MM.1S (cell line): ENCODE results near the gene CACHD1.

Source experiments
- DNase-seq: peaks from one replicate; pipeline ENCODE4 v3.0.0-alpha.2; 2015
- H2AFZ ChIP-seq: fragments of 300-600 bp; sonication (generic); 2 replicates; pipeline ENCODE4 v1.6.0; 2016; ENCODE audit warnings: antibody characterized with exemption, low read length
- H3F3A ChIP-seq: fragments of 300-600 bp; sonication (generic); 2 replicates; pipeline ENCODE4 v1.6.1; 2016; ENCODE audit warnings: mild to moderate bottlenecking, antibody characterized with exemption, low read length, moderate library complexity, mixed read lengths; ENCODE audit not compliant: insufficient read depth
- H3K27ac ChIP-seq: fragments of 300-600 bp; sonication (generic); 2 replicates; pipeline ENCODE4 v1.5.1; 2016; ENCODE audit warnings: mild to moderate bottlenecking, low read length
- H3K27me3 ChIP-seq: fragments of 300-600 bp; sonication (generic); replicated peaks from 2 replicates; pipeline ENCODE4 v1.6.0; 2016; ENCODE audit warnings: low read length; ENCODE audit not compliant: insufficient read depth
- H3K36me3 ChIP-seq: fragments of 300-600 bp; sonication (generic); replicated peaks from 2 replicates; pipeline ENCODE4 v1.6.1; 2016; ENCODE audit warnings: mild to moderate bottlenecking, low read length, mixed read lengths; ENCODE audit not compliant: insufficient read depth
- H3K4me1 ChIP-seq: fragments of 300-600 bp; sonication (generic); 2 replicates; pipeline ENCODE4 v1.6.1; 2016; ENCODE audit warnings: low read length, mixed read lengths
- H3K4me2 ChIP-seq: fragments of 300-600 bp; sonication (generic); 2 replicates; pipeline ENCODE4 v1.6.0; 2016; ENCODE audit warnings: low read depth, low read length
- H3K4me3 ChIP-seq: fragments of 300-600 bp; sonication (generic); 2 replicates; pipeline ENCODE4 v1.5.1; 2016; ENCODE audit warnings: low read length, mixed read lengths
- H3K79me2 ChIP-seq: fragments of 300-600 bp; sonication (generic); 2 replicates; pipeline ENCODE4 v1.6.1; 2016; ENCODE audit warnings: mixed run types, low read length, mixed read lengths
- H3K9ac ChIP-seq: fragments of 300-600 bp; sonication (generic); 2 replicates; pipeline ENCODE4 v1.6.1; 2016; ENCODE audit warnings: low read length, mixed read lengths
- H3K9me2 ChIP-seq: fragments of 300-600 bp; sonication (generic); replicated peaks from 2 replicates; pipeline ENCODE4 v1.6.1; 2016; ENCODE audit warnings: mild to moderate bottlenecking, low read length, mixed read lengths; ENCODE audit not compliant: insufficient read depth
- H3K9me3 ChIP-seq: fragments of 300-600 bp; sonication (generic); replicated peaks from 2 replicates; pipeline ENCODE4 v1.6.1; 2016; ENCODE audit warnings: mild to moderate bottlenecking, low read length, mixed read lengths; ENCODE audit not compliant: insufficient read depth
- H4K20me1 ChIP-seq: fragments of 300-600 bp; sonication (generic); 2 replicates; pipeline ENCODE4 v1.6.1; 2016; ENCODE audit warnings: mild to moderate bottlenecking, low read length, moderate library complexity, mixed read lengths; ENCODE audit not compliant: insufficient read depth
- EZH2 ChIP-seq: fragments of 300-600 bp; sonication (generic); optimal IDR thresholded peaks from 2 replicates; pipeline ENCODE3; 2017; ENCODE audit warnings: low read depth, mild to moderate bottlenecking, antibody characterized with exemption, low read length, mixed read lengths
- EZH2phosphoT487 ChIP-seq: fragments of 300-600 bp; sonication (generic); IDR thresholded peaks from 2 replicates; pipeline ENCODE4 v1.6.1; 2018; ENCODE audit warnings: antibody characterized with exemption, low read length
- TF ChIP-seq, protein P1 (sequence below): fragments of 300-600 bp; sonication (generic); IDR thresholded peaks from 2 replicates; pipeline ENCODE4 v1.5.1; 2016; ENCODE audit warnings: antibody characterized with exemption, low read length, mixed read lengths

CACHD1 gene

DNA sequence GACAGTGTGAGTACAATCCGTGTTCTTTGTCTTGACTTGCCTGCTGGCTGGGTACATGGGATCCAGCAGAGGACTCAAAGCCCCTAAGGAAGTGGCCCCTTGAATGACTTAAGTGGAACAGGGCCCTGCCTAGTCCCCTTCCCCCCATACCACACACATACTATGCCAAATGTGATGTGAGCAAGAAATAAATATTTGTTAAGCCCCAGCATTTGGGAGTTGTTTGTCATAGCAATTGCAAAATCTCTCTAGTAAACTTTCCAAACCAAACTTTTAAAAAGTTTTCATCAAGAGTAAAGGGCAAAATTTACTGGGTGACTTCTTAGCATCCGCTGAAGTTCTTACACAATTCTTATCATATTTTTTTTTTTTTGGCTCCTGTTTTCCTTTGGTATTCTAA, 32.5 kb upstream of the CACHD1 start:
- Histone ChIP-seq H4K20me1 (no peaks in the 10 kb centered on the region), H3K4me3 (no peak overlapping the region), H3K27me3 (no peaks in the 10 kb centered on the region), H3K27ac (no peak overlapping the region), H3K36me3 (no peaks in the 10 kb centered on the region), H3F3A (no peaks in the 10 kb centered on the region), H3K79me2 (no peaks in the 10 kb centered on the region), H2AFZ (no peak overlapping the region), H3K9ac (no peak overlapping the region), H3K9me2 (no peaks in the 10 kb centered on the region), H3K4me1 (no peaks in the 10 kb centered on the region), H3K9me3 (no peaks in the 10 kb centered on the region), H3K4me2 (no peak overlapping the region)
- DNase-seq, result no peak
- TF ChIP-seq, protein P1, sequence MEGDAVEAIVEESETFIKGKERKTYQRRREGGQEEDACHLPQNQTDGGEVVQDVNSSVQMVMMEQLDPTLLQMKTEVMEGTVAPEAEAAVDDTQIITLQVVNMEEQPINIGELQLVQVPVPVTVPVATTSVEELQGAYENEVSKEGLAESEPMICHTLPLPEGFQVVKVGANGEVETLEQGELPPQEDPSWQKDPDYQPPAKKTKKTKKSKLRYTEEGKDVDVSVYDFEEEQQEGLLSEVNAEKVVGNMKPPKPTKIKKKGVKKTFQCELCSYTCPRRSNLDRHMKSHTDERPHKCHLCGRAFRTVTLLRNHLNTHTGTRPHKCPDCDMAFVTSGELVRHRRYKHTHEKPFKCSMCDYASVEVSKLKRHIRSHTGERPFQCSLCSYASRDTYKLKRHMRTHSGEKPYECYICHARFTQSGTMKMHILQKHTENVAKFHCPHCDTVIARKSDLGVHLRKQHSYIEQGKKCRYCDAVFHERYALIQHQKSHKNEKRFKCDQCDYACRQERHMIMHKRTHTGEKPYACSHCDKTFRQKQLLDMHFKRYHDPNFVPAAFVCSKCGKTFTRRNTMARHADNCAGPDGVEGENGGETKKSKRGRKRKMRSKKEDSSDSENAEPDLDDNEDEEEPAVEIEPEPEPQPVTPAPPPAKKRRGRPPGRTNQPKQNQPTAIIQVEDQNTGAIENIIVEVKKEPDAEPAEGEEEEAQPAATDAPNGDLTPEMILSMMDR, result no peak
- TF ChIP-seq EZH2phosphoT487 (no peak), EZH2 (no peak)

DNA sequence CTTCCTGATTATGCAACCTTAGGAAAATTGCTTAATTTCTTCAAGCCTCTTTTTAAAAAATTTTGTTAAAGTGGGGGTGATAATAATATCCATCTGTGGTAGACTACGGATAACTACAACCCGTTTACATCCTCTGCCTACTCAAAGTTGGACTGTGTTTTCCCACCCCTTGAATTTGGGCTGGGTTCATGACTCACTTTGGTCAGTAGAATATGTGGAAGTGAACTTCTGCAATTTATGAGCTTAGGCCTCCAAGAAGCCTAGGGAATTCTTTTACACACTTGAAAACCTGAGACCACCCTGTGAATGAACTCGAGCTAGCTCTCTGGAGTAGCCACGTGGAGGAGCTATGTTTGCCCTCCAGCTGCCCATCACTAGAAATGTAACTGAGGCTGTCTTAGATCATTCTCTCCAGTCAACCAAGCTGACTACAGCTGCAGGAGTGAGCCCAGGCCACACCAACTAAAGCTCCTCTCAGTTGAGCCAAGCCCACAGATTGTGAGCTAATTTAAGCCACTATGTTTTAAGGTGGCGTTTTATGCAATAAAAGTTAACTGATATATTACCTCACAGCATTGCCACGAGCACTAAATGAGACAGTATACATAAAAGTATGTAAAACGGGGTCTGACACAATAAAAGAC, 29.6 kb upstream of the CACHD1 start:
- H3K4me3 ChIP-seq, result no peak overlapping the region
- no peaks in the 10 kb centered on the region for H3K36me3 ChIP-seq
- H3K9ac ChIP-seq, result no peak overlapping the region
- no peaks in the 10 kb centered on the region for H4K20me1 ChIP-seq
- H3K9me3 ChIP-seq, result no peaks in the 10 kb centered on the region
- H3K4me2 ChIP-seq, result no peak overlapping the region
- no peaks in the 10 kb centered on the region for H3K27me3 ChIP-seq
- no peaks in the 10 kb centered on the region for H3K4me1 ChIP-seq
- no peaks in the 10 kb centered on the region for H3F3A ChIP-seq
- H2AFZ ChIP-seq, result no peak overlapping the region
- H3K79me2 ChIP-seq, result no peaks in the 10 kb centered on the region
- no peak overlapping the region for H3K27ac ChIP-seq
- DNase-seq, result no peak
- no peak for TF ChIP-seq EZH2phosphoT487
- no peak for TF ChIP-seq EZH2
- TF ChIP-seq, protein P1, result no peak
- H3K9me2 ChIP-seq, result no peaks in the 10 kb centered on the region

DNA sequence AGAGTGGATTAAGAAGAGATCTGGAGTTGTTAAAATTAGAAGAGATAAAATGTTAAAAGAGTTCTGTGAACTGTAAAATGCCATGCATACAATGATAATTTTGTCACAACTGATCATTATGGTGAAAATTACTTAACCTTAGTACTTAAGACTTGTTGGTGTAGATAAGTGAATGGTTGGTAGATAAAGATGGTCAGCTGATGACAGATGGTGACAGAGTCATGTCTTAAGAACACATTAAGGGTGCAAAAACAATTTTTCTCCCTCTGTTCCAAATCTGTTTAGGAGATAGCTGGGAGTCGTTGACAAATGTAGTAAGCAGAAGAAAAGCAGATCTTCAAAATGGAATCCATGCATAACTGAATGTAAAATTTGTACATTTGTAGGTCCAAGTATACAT, 18.5 kb upstream of the CACHD1 start:
- Histone ChIP-seq H3F3A (no peaks in the 10 kb centered on the region), H3K4me1 (no peaks in the 10 kb centered on the region), H3K36me3 (no peaks in the 10 kb centered on the region), H4K20me1 (no peaks in the 10 kb centered on the region), H3K4me2 (no peak overlapping the region), H3K9me2 (no peaks in the 10 kb centered on the region), H3K4me3 (no peak overlapping the region), H3K27ac (no peak overlapping the region), H3K27me3 (no peaks in the 10 kb centered on the region), H3K9ac (no peak overlapping the region), H3K79me2 (no peaks in the 10 kb centered on the region), H2AFZ (no peak overlapping the region), H3K9me3 (no peaks in the 10 kb centered on the region)
- TF ChIP-seq EZH2 (no peak), EZH2phosphoT487 (no peak)
- TF ChIP-seq, protein P1, result no peak
- no peak for DNase-seq
